GM06990 (cell line): Measurements from ENCODE around the gene MLIP.
"Not testable (repeated sequence)": the region's sequence is repeated elsewhere in the genome, so short reads cannot be mapped to it uniquely, and the experiment has no call there.

Source experiments
- DNase-seq: peaks from one replicate; pipeline ENCODE4 v3.0.0-alpha.2; 2011; ENCODE audit not compliant: insufficient read length; ENCODE audit errors: extremely low read depth
- H3K27me3 ChIP-seq: replicated peaks from 2 replicates; pipeline ENCODE4 v1.6.0; 2011; ENCODE audit warnings: low read length; ENCODE audit not compliant: control insufficient read depth, insufficient read depth
- H3K36me3 ChIP-seq: 2 replicates; pipeline ENCODE4 v1.5.1; 2011; ENCODE audit warnings: low read length; ENCODE audit not compliant: control insufficient read depth, insufficient read depth
- H3K4me3 ChIP-seq: replicated peaks from 2 replicates; pipeline ENCODE4 v1.5.1; 2011; ENCODE audit warnings: low read depth, mild to moderate bottlenecking, control low read depth, low read length
- CTCF ChIP-seq: IDR thresholded peaks from 2 replicates; pipeline ENCODE4 v1.5.1; 2011; ENCODE audit warnings: low read length, control low read depth, mild to moderate bottlenecking, inconsistent platforms; ENCODE audit not compliant: insufficient read depth, poor library complexity, severe bottlenecking

Gene MLIP

GRCh38 chr6:54248994-54249393 lies 137.8 kb downstream of the MLIP start:
- Histone ChIP-seq H3K36me3 (no peaks in the 10 kb centered on the region), H3K4me3 (no peak overlapping the region), H3K27me3 (no peaks in the 10 kb centered on the region)
- DNase-seq: no peak
- TF ChIP-seq CTCF: no peak

- H3K27me3 ChIP-seq, DNase-seq, H3K4me3 ChIP-seq, H3K36me3 ChIP-seq: not testable (repeated sequence)
Measured at GRCh38 chr6:54249812-54250211, 138.6 kb downstream of the MLIP start.

GRCh38 chr6:54252496-54252895 lies 141.3 kb downstream of the MLIP start:
- no peak for TF ChIP-seq CTCF
- no peak for DNase-seq
- Histone ChIP-seq H3K27me3 (no peaks in the 10 kb centered on the region), H3K4me3 (no peak overlapping the region), H3K36me3 (no peaks in the 10 kb centered on the region)

- TF ChIP-seq CTCF: no peak
- no peak for DNase-seq
- no peak overlapping the region for H3K4me3 ChIP-seq
- H3K36me3 ChIP-seq: no peaks in the 10 kb centered on the region
- H3K27me3 ChIP-seq: no peaks in the 10 kb centered on the region
Measured at GRCh38 chr6:54252916-54253315, 141.7 kb downstream of the MLIP start.

- Histone ChIP-seq H3K27me3 (no peaks in the 10 kb centered on the region), H3K4me3 (no peak overlapping the region), H3K36me3 (no peaks in the 10 kb centered on the region)
- DNase-seq: no peak
- TF ChIP-seq CTCF: no peak
Measured at GRCh38 chr6:54254886-54255285, 143.6 kb downstream of the MLIP start.

GRCh38 chr6:54255886-54256285 lies 144.6 kb downstream of the MLIP start:
- Histone ChIP-seq H3K36me3 (no peaks in the 10 kb centered on the region), H3K4me3 (no peak overlapping the region), H3K27me3 (no peaks in the 10 kb centered on the region)
- TF ChIP-seq CTCF: no peak
- DNase-seq: no peak
